GM19455 (cell line): Measurements from ENCODE around the gene NETO1.

Experiments
- ATAC-seq: cut with Tn5 transposase; IDR thresholded peaks from one replicate; pipeline ENCODE4 v1.9.1; 2021; ENCODE audit not compliant: unreplicated experiment

Gene NETO1

DNA sequence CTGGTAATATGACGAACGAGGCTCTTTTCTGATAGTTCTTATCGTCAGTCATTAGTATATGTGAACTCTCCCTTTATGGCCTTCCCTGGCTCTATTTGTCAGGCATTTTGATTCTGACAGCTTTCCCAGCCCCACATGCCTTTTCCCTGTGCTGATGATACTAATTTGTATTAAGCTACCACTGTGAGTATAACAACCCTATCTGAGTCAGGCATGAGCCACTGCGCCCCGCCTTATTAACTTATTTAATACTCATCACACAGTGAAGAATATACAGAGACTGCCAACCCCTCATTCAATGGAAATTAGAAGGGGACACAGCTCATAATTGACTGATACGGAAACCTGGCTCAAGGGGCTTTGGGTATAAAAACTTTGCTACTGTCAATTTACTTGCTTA lies 140.0 kb downstream of the NETO1 start:
- ATAC-seq: no peak

GRCh38 chr18:72727038-72727655 lies 140.6 kb downstream of the NETO1 start:
- ATAC-seq: no peak

DNA sequence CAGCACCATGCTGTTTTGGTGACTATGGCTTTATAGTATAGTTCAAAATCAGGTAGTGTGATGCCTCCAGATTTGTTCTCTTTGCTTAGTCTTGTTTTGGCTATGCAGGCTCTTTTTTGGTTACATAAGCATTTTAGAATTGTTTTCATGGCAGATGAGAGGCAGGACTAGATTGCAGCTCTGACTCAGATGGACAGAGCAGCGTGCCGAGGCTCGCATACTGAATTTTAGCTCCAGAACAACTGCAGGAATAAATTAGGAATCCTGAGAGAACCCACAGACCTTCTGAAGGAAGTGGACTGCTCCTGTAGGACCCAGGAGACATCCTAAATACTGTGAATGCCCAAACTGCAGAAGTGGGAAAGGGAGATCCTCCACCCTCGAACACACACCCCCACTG lies 141.6 kb downstream of the NETO1 start:
- ATAC-seq: no peak

- ATAC-seq: no peak
Observed at GRCh38 chr18:72721330-72721729, 146.5 kb downstream of the NETO1 start.

DNA sequence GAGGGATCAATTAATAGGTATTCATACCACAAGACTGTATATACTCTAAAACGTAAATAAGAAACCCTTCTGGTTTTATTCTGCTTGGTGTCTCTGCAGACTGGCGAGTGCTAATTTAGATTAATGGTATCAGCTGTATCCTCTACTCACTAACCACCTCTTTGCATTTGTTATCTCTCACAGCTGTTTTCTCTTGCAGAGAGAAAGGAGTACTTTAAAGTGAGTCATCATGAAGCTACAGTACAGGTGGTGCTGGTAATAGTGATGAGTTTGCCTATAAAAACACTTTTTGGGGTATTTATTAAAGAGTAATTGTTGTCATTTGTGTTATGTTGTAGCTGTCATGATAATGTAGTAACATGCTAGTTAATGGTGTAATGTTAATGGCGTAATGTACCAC lies 147.7 kb downstream of the NETO1 start:
- ATAC-seq: no peak

GRCh38 chr18:72704202-72704601 lies 163.6 kb downstream of the NETO1 start:
- ATAC-seq: no peak

GRCh38 chr18:72700961-72701710 lies 166.7 kb downstream of the NETO1 start:
- no peak for ATAC-seq

GRCh38 chr18:72697706-72698105 lies 170.1 kb downstream of the NETO1 start:
- ATAC-seq: no peak

DNA sequence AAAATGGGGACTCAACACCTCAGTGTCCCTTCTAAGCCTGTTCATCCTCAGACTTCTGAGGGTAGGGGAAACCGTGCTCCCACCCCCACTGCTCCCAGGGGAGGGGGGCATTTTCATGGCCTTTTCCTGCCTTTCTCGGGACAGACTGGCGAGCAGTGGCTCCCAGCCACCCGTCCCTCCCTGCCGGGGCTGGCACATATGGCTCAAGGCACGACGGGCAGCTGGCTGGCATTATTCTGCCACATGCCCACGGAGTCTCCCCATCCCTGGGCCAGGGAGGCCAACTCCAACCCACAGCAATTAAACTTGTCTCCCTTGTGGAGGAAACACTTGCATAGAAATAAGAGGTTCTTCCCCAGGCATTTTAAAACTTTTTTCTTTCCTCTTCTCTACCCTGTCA lies 175.2 kb downstream of the NETO1 start:
- no peak for ATAC-seq
